Prostate gland (tissue), 2 donors: ENCODE data around the gene PTGES3.

Experiments
- POLR2A ChIP-seq: fragments of 450-650 bp; IDR thresholded peaks from one replicate; pipeline ENCODE4 v1.6.1; 2016; ENCODE audit warnings: antibody characterized with exemption, mild to moderate bottlenecking
- TF ChIP-seq, protein P1 (sequence below), 4 experiments: fragments of 200-600 bp in 2 of 4; fragments of 450-650 bp in 2 of 4; sonication (generic) in 2 of 4; IDR thresholded peaks; 1 replicate in 3 of 4; 2 replicates in 1 of 4; pipeline ENCODE4 v1.5.1; 2016 to 2019; ENCODE audit warnings: antibody characterized with exemption in 4 of 4, mild to moderate bottlenecking in 2 of 4, moderate library complexity in 2 of 4

DNA sequence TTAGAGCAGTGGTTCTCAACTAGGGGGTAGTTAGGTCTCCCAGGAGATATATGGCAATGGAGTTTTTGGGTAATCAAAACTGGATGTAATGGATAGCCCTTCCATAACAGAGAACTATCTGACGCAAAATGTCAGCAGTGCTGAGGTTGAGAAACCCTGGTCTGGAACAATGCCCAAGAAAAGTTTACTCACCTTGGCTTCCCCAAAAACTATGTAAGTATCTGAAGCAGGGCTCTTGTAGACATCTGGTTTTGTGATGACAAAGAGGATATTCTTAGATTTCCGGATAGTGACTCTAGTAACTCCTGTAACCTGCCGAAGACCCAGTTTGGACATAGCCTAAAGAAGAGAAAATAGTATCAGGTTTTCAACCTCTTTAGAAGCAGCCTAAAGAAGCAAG lies 25.3 kb upstream of the PTGES3 start:
- no peak for TF ChIP-seq POLR2A
- TF ChIP-seq, protein P1, sequence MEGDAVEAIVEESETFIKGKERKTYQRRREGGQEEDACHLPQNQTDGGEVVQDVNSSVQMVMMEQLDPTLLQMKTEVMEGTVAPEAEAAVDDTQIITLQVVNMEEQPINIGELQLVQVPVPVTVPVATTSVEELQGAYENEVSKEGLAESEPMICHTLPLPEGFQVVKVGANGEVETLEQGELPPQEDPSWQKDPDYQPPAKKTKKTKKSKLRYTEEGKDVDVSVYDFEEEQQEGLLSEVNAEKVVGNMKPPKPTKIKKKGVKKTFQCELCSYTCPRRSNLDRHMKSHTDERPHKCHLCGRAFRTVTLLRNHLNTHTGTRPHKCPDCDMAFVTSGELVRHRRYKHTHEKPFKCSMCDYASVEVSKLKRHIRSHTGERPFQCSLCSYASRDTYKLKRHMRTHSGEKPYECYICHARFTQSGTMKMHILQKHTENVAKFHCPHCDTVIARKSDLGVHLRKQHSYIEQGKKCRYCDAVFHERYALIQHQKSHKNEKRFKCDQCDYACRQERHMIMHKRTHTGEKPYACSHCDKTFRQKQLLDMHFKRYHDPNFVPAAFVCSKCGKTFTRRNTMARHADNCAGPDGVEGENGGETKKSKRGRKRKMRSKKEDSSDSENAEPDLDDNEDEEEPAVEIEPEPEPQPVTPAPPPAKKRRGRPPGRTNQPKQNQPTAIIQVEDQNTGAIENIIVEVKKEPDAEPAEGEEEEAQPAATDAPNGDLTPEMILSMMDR (IDR thresholded peaks at IDR 0.05), result no peak
